GM12878 (cell line): Measurements from ENCODE around the gene COL4A3. TPM values are rescaled to one million over a fixed set of nuclear protein-coding genes. Genes with fewer than 3 reads are reported as not detected.

Source experiments
- ATAC-seq: fragments of 200-7000 bp; cut with Tn5 transposase; 3 replicates; pipeline ENCODE4 v1.9.1; 2020; ENCODE audit warnings: mild to moderate bottlenecking, moderate library complexity
- BruUV-seq: library from RNA; stranded (reverse); fragments of 400-500 nt; replicated peaks from 2 replicates; lab custom pipeline; 2021; lab: Mats Ljungman, UMichigan
- CTCF ChIA-PET: fragments of 300-600 bp; sonication (Branson Sonifier 250); formaldehyde crosslinking; extraction: SDS; loops from one replicate; lab custom pipeline; 2021; ENCODE audit warnings: inconsistent platforms; lab: Yijun Ruan, JAX
- POLR2A ChIA-PET: fragments of 350-600 bp; formaldehyde crosslinking; extraction: SDS; loops from one replicate; lab custom pipeline; 2021; ENCODE audit warnings: inconsistent platforms; lab: Charles Lee
- RAD21 ChIA-PET: fragments of 300-600 bp; sonication (Branson Sonifier 250); formaldehyde crosslinking; loops from one replicate; lab custom pipeline; 2023; ENCODE audit warnings: antibody characterized with exemption; ENCODE audit not compliant: unreplicated experiment; lab: Charles Lee
- SMC1A ChIA-PET: fragments of 300-600 bp; sonication (Branson Sonifier 250); formaldehyde crosslinking; loops from one replicate; lab custom pipeline; 2023; ENCODE audit not compliant: unreplicated experiment, uncharacterized antibody; lab: Charles Lee
- DNase-seq: peaks from one replicate; pipeline ENCODE4 v3.0.0-alpha.2; 2011; ENCODE audit warnings: low read depth, low spot score
- FAIRE-seq: peaks from 3 replicates; lab custom pipeline; 2011; peaks lifted over from hg19 to GRCh38; lab: Jason Lieb, UNC
- H2AFZ ChIP-seq: 2 replicates; pipeline ENCODE4 v1.6.0; 2011; ENCODE audit warnings: low read depth, low read length, control low read depth; ENCODE audit not compliant: control insufficient read depth
- H3K27ac ChIP-seq: 2 replicates; pipeline ENCODE4 v1.5.1; 2011; ENCODE audit warnings: control low read depth; ENCODE audit not compliant: control insufficient read depth, insufficient read depth
- H3K27me3 ChIP-seq, 2 experiments: replicated peaks in 1 of 2; 2 replicates each; pipeline versions ENCODE4 v1.6.0 to v1.6.1; 2011; ENCODE audit warnings: low read length in 1 of 2; ENCODE audit not compliant: control insufficient read depth in 2 of 2, insufficient read depth in 2 of 2
- H3K36me3 ChIP-seq, 2 experiments: 2 replicates each; pipeline ENCODE4 v1.5.1; 2011; ENCODE audit warnings: low read length in 1 of 2; ENCODE audit not compliant: control insufficient read depth in 2 of 2, insufficient read depth in 2 of 2
- H3K4me1 ChIP-seq: 2 replicates; pipeline ENCODE4 v1.6.1; 2011; ENCODE audit warnings: mild to moderate bottlenecking, low read length, moderate library complexity, mixed read lengths; ENCODE audit not compliant: control insufficient read depth, insufficient read depth
- H3K4me2 ChIP-seq: 2 replicates; pipeline ENCODE4 v1.6.0; 2011; ENCODE audit warnings: control low read depth; ENCODE audit not compliant: control insufficient read depth, insufficient read depth
- H3K4me3 ChIP-seq: fragments of 200-600 bp; sonication (generic); 2 replicates; pipeline ENCODE4 v1.5.1; 2016
- H3K79me2 ChIP-seq: 2 replicates; pipeline ENCODE4 v1.6.0; 2011; ENCODE audit warnings: low read length; ENCODE audit not compliant: control insufficient read depth, insufficient read depth
- H3K9ac ChIP-seq: 2 replicates; pipeline ENCODE4 v1.8.0; 2011; ENCODE audit warnings: low read length, control low read depth, mixed read lengths; ENCODE audit not compliant: control insufficient read depth, insufficient read depth
- H3K9me3 ChIP-seq: replicated peaks from 3 replicates; pipeline ENCODE4 v1.5.1; 2011; ENCODE audit warnings: mild to moderate bottlenecking, low read length; ENCODE audit not compliant: control insufficient read depth, insufficient read depth
- H4K20me1 ChIP-seq: 2 replicates; pipeline ENCODE4 v1.6.0; 2011; ENCODE audit not compliant: control insufficient read depth, insufficient read depth
- BRCA1 ChIP-seq: IDR thresholded peaks from 2 replicates; pipeline ENCODE4 v1.6.1; 2011; ENCODE audit warnings: low read depth, low read length, improper control_type of control experiment
- CHD1 ChIP-seq: IDR thresholded peaks from 2 replicates; pipeline ENCODE4 v1.6.1; 2012; ENCODE audit warnings: low read depth, low read length, improper control_type of control experiment
- CHD2 ChIP-seq: IDR thresholded peaks from 2 replicates; pipeline ENCODE4 v1.6.1; 2011; ENCODE audit warnings: low read depth, low read length, improper control_type of control experiment, borderline replicate concordance
- GABPA ChIP-seq: IDR thresholded peaks from 2 replicates; pipeline ENCODE4 v1.6.1; 2014; ENCODE audit warnings: antibody characterized with exemption, low read depth, mild to moderate bottlenecking, inconsistent platforms
- GATAD2B ChIP-seq: fragments of 450-650 bp; conservative IDR thresholded peaks from 2 replicates; pipeline ENCODE4 v1.6.1; 2017; ENCODE audit warnings: low read depth, mild to moderate bottlenecking, moderate library complexity
- KDM1A ChIP-seq: fragments of 200-600 bp; sonication (generic); IDR thresholded peaks from 2 replicates; pipeline ENCODE4 v1.6.1; 2016; ENCODE audit warnings: borderline replicate concordance
- NFYA ChIP-seq: IDR thresholded peaks from 2 replicates; pipeline ENCODE4 v1.6.1; 2011; ENCODE audit warnings: low read depth, mild to moderate bottlenecking, low read length, improper control_type of control experiment, borderline replicate concordance
- PAX5 ChIP-seq: IDR thresholded peaks from 2 replicates; pipeline ENCODE4 v1.6.1; 2011; ENCODE audit warnings: low read depth, low read length, borderline replicate concordance
- PML ChIP-seq: IDR thresholded peaks from 2 replicates; pipeline ENCODE4 v1.6.1; 2012; ENCODE audit warnings: low read length, inconsistent platforms
- RBBP5 ChIP-seq: fragments of 200-600 bp; sonication (generic); conservative IDR thresholded peaks from 2 replicates; pipeline ENCODE4 v1.6.1; 2016
- SMARCA5 ChIP-seq: fragments of 450-650 bp; IDR thresholded peaks from 2 replicates; pipeline ENCODE4 v1.6.1; 2017; ENCODE audit warnings: mild to moderate bottlenecking
- TCF12 ChIP-seq: IDR thresholded peaks from 2 replicates; pipeline ENCODE4 v1.6.1; 2011; ENCODE audit warnings: low read depth, mild to moderate bottlenecking, low read length
- WRNIP1 ChIP-seq: IDR thresholded peaks from 2 replicates; pipeline ENCODE4 v1.6.1; 2011; ENCODE audit warnings: low read depth, low read length, improper control_type of control experiment, borderline replicate concordance
- YBX1 ChIP-seq: fragments of 450-650 bp; IDR thresholded peaks from 2 replicates; pipeline ENCODE4 v1.6.1; 2016; ENCODE audit warnings: antibody characterized with exemption
- WGBS: methylation state at CpG from one replicate; pipeline ENCODE4 v1.1.6; 2016; ENCODE audit warnings: low lambda C conversion rate; ENCODE audit not compliant: insufficient replicate concordance, insufficient coverage; ENCODE audit errors: missing lambda C conversion rate; 5-methylcytosine and 5-hydroxymethylcytosine counted together
- in situ Hi-C: fragments of 300-500 bp; cut with MboI; formaldehyde crosslinking; loops from 9 replicates; pipeline ENCODE4 v1.14.3; 2018; ENCODE audit warnings: mixed read lengths
- intact Hi-C: fragments of 100-400 bp; cut with micrococcal nuclease; formaldehyde crosslinking; loops from one replicate; pipeline ENCODE4 v1.14.2; 2022; ENCODE audit not compliant: unreplicated experiment
- polyA plus RNA-seq, 11 experiments: library from polyadenylated mRNA; depleted of rRNA in 4 of 11; unstranded in 6 of 11; stranded (reverse) in 5 of 11; fragments of >200 nt; fragmentation: Nextera tagmentation in 4 of 11; fragmentation: Illumina TruSeq in 1 of 11; extraction: Ambion mirVana in 4 of 11; extraction: Trizol in 1 of 11; gene quantifications; 1 replicate in 1 of 11; 2 replicates in 10 of 11; pipeline versions ENCODE4 v1.2.1 to v1.2.3, GENCODE V29; 2011 to 2016; ENCODE audit warnings: inconsistent platforms in 2 of 11, missing spikeins in 2 of 11, low read depth in 1 of 11
- total RNA-seq, 4 experiments: library from RNA; depleted of rRNA in 3 of 4; stranded (reverse); fragments of >200 nt in 3 of 4; fragmentation: Illumina TruSeq in 1 of 4; extraction: Trizol in 1 of 4; gene quantifications; 2 replicates each; pipeline versions ENCODE4 v1.2.1 to v1.2.3, GENCODE V29; 2013 to 2021
- TF ChIP-seq, protein P1 (sequence below): fragments of 150-350 bp; IDR thresholded peaks from 2 replicates; pipeline ENCODE4 v1.6.1; 2016; ENCODE audit warnings: low read depth, low read length
- TF ChIP-seq, protein P2 (sequence below): IDR thresholded peaks from 2 replicates; pipeline ENCODE4 v1.6.1; 2012; ENCODE audit warnings: mild to moderate bottlenecking, low read depth, low read length
- TF ChIP-seq, protein P3 (sequence below): fragments of 450-650 bp; IDR thresholded peaks from 2 replicates; pipeline ENCODE4 v1.6.1; 2016; ENCODE audit warnings: mild to moderate bottlenecking

The COL4A3 gene
- total and polyA plus RNA-seq, 10 of the 15 experiments (the other 5 are each of a cell fraction or from before 2014, with no cell fraction given), result 0.34 to 10.5 (median 3.8) TPM

DNA sequence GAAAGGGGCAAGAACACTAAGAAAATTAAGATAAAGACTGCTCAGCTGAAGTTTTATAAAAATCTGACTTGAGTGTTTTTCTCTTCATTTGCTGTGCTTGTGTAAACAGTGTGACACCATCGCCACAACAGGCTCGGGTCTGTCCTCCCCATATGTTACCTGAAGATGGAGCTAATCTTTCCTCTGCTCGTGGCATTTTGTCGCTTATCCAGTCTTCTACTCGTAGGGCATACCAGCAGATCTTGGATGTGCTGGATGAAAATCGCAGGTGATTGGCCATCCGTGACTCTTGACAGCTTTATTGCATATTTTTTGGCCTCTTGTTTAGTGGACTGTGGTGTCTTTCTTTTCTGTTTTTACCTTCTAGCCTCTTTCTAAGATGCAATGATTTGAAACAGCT is 182.7 kb downstream of the COL4A3 start (continued):
- no peak for TF ChIP-seq PML
- TF ChIP-seq, all 136 proteins: peak for 0

DNA sequence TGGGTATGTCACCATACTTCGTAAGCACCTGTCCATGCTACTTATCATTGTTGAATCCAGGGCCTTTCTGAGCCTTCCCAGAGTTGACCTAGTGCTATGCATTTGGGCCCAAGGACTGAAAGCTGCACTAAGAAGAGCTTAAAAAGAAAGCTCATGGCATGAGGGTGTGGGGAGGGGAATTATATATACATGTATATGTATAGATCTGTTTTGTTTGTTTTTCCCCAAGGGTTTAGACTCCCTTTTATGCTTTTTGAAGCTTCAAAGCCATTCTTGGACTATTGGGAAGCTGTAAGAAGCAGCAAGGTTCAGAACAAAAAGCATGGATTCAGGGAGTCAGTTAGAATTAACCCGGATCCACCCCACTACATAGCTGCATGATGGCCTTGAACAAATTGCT is 183.9 kb downstream of the COL4A3 start:
- in situ Hi-C loops, result no loop called here
- TF ChIP-seq NFYA, result no peak
- no peak for TF ChIP-seq KDM1A
- no peak for TF ChIP-seq PAX5
- TF ChIP-seq TCF12, result no peak
- no peak for TF ChIP-seq SMARCA5
- TF ChIP-seq RBBP5, result no peak
- no peak for TF ChIP-seq CHD1
- no peak for TF ChIP-seq BRCA1
- TF ChIP-seq GATAD2B, result no peak
- TF ChIP-seq, protein P1, sequence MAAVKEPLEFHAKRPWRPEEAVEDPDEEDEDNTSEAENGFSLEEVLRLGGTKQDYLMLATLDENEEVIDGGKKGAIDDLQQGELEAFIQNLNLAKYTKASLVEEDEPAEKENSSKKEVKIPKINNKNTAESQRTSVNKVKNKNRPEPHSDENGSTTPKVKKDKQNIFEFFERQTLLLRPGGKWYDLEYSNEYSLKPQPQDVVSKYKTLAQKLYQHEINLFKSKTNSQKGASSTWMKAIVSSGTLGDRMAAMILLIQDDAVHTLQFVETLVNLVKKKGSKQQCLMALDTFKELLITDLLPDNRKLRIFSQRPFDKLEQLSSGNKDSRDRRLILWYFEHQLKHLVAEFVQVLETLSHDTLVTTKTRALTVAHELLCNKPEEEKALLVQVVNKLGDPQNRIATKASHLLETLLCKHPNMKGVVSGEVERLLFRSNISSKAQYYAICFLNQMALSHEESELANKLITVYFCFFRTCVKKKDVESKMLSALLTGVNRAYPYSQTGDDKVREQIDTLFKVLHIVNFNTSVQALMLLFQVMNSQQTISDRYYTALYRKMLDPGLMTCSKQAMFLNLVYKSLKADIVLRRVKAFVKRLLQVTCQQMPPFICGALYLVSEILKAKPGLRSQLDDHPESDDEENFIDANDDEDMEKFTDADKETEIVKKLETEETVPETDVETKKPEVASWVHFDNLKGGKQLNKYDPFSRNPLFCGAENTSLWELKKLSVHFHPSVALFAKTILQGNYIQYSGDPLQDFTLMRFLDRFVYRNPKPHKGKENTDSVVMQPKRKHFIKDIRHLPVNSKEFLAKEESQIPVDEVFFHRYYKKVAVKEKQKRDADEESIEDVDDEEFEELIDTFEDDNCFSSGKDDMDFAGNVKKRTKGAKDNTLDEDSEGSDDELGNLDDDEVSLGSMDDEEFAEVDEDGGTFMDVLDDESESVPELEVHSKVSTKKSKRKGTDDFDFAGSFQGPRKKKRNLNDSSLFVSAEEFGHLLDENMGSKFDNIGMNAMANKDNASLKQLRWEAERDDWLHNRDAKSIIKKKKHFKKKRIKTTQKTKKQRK, result no peak
- no peak for TF ChIP-seq CHD2
- TF ChIP-seq, protein P2, sequence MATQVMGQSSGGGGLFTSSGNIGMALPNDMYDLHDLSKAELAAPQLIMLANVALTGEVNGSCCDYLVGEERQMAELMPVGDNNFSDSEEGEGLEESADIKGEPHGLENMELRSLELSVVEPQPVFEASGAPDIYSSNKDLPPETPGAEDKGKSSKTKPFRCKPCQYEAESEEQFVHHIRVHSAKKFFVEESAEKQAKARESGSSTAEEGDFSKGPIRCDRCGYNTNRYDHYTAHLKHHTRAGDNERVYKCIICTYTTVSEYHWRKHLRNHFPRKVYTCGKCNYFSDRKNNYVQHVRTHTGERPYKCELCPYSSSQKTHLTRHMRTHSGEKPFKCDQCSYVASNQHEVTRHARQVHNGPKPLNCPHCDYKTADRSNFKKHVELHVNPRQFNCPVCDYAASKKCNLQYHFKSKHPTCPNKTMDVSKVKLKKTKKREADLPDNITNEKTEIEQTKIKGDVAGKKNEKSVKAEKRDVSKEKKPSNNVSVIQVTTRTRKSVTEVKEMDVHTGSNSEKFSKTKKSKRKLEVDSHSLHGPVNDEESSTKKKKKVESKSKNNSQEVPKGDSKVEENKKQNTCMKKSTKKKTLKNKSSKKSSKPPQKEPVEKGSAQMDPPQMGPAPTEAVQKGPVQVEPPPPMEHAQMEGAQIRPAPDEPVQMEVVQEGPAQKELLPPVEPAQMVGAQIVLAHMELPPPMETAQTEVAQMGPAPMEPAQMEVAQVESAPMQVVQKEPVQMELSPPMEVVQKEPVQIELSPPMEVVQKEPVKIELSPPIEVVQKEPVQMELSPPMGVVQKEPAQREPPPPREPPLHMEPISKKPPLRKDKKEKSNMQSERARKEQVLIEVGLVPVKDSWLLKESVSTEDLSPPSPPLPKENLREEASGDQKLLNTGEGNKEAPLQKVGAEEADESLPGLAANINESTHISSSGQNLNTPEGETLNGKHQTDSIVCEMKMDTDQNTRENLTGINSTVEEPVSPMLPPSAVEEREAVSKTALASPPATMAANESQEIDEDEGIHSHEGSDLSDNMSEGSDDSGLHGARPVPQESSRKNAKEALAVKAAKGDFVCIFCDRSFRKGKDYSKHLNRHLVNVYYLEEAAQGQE, result no peak
- no peak for TF ChIP-seq GABPA
- no peak for TF ChIP-seq YBX1
- TF ChIP-seq, protein P3, sequence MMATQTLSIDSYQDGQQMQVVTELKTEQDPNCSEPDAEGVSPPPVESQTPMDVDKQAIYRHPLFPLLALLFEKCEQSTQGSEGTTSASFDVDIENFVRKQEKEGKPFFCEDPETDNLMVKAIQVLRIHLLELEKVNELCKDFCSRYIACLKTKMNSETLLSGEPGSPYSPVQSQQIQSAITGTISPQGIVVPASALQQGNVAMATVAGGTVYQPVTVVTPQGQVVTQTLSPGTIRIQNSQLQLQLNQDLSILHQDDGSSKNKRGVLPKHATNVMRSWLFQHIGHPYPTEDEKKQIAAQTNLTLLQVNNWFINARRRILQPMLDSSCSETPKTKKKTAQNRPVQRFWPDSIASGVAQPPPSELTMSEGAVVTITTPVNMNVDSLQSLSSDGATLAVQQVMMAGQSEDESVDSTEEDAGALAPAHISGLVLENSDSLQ, result no peak
- no peak for TF ChIP-seq WRNIP1

More for the DNA sequence above, 183.9 kb downstream of the COL4A3 start:
- ChIA-PET SMC1A (interaction anchor here (1.0 to 3.1 kb wide), 11 partner anchors 12 to 466 kb away, joined by 3 to 11 read pairs (median 4); no protein-coding TSS in a partner anchor), POLR2A (interaction anchor here (0.6 to 1.4 kb wide), 3 partner anchors 22 to 61 kb away, joined by 3 to 5 read pairs (median 5); no protein-coding TSS in a partner anchor), CTCF (interaction anchor here (0.6 to 2.2 kb wide), 11 partner anchors 8 to 542 kb away, joined by 3 to 6 read pairs (median 4); no protein-coding TSS in a partner anchor), RAD21 (interaction anchor here (0.5 to 1.4 kb wide), 4 partner anchors 19 to 178 kb away, joined by 3 to 4 read pairs (median 3); no protein-coding TSS in a partner anchor)
- no peak for FAIRE-seq
- ATAC-seq, result no peak
- Histone ChIP-seq H3K9me3 (no peaks in the 10 kb centered on the region), H3K9ac (no peak overlapping the region), H3K36me3 (peaks cover 0 to 13% of the 10 kb centered on the region in 2 experiments; a peak in 2 of 4 replicates), H3K4me1 (no peaks in the 10 kb centered on the region; the same call in 1 of the 2 replicates), H3K27ac (no peak overlapping the region), H3K4me2 (no peak overlapping the region), H3K79me2 (no peaks in the 10 kb centered on the region), H4K20me1 (no peaks in the 10 kb centered on the region), H3K4me3 (no peak overlapping the region), H3K27me3 (no peaks in the 10 kb centered on the region), H2AFZ (no peak overlapping the region)
- no peak for DNase-seq
- 100% methylated on average over 2 of the region's 2 CpGs for WGBS
- no TSS peak for BruUV-seq
- intact Hi-C loops, result no loop called here
